A673 (cell line): ENCODE data around the gene PCDHGA4. TPM values are rescaled to one million over a fixed set of nuclear protein-coding genes. Genes with fewer than 3 reads are reported as not detected.

Source experiments
- BruUV-seq: library from RNA; stranded (reverse); fragments of 400-500 nt; replicated peaks from 2 replicates; lab custom pipeline; 2021; lab: Mats Ljungman, UMichigan
- CTCF ChIA-PET: fragments of 300-600 bp; sonication (Branson Sonifier 250); formaldehyde crosslinking; loops from one replicate; lab custom pipeline; 2022; ENCODE audit warnings: antibody characterized with exemption; lab: Charles Lee
- POLR2A ChIA-PET: fragments of 300-600 bp; sonication (Branson Sonifier 250); formaldehyde crosslinking; loops from one replicate; lab custom pipeline; 2022; ENCODE audit warnings: antibody characterized with exemption; ENCODE audit not compliant: low non-redundant PET; lab: Charles Lee
- DNase-seq: peaks from one replicate; pipeline ENCODE4 v3.0.0-alpha.2; 2015; ENCODE audit warnings: low spot score
- H3K27ac ChIP-seq: fragments of 200-600 bp; sonication (generic); 2 replicates; pipeline ENCODE4 v1.5.1; 2016; ENCODE audit warnings: mixed run types, low read depth, mild to moderate bottlenecking, mixed read lengths, antibody characterized with exemption, low read length; ENCODE audit not compliant: poor library complexity, severe bottlenecking
- H3K27me3 ChIP-seq: fragments of 200-600 bp; sonication (generic); replicated peaks from 2 replicates; pipeline ENCODE4 v1.6.1; 2017; ENCODE audit warnings: mixed run types, low read depth, mild to moderate bottlenecking, mixed read lengths, antibody characterized with exemption, low read length; ENCODE audit not compliant: insufficient read depth, poor library complexity
- H3K36me3 ChIP-seq: fragments of 200-600 bp; sonication (generic); 2 replicates; pipeline ENCODE4 v1.6.1; 2016; ENCODE audit warnings: mixed run types, mild to moderate bottlenecking, mixed read lengths, antibody characterized with exemption, low read length; ENCODE audit not compliant: insufficient read depth, poor library complexity, severe bottlenecking
- H3K4me1 ChIP-seq: fragments of 200-600 bp; sonication (generic); 2 replicates; pipeline ENCODE4 v1.6.1; 2017; ENCODE audit warnings: mixed run types, mild to moderate bottlenecking, mixed read lengths, antibody characterized with exemption, low read length; ENCODE audit not compliant: insufficient read depth, poor library complexity, severe bottlenecking
- H3K4me3 ChIP-seq: fragments of 200-600 bp; sonication (generic); 2 replicates; pipeline ENCODE4 v1.5.1; 2016; ENCODE audit warnings: low read depth, mixed run types, mild to moderate bottlenecking, mixed read lengths, low read length; ENCODE audit not compliant: poor library complexity, severe bottlenecking
- H3K9me3 ChIP-seq: fragments of 200-600 bp; sonication (generic); 2 replicates; pipeline ENCODE4 v1.6.1; 2016; ENCODE audit warnings: mixed run types, low read depth, mild to moderate bottlenecking, mixed read lengths, antibody characterized with exemption, low read length; ENCODE audit not compliant: poor library complexity, severe bottlenecking
- EZH2 ChIP-seq: fragments of 200-600 bp; sonication (generic); IDR thresholded peaks from 2 replicates; pipeline ENCODE4 v1.6.1; 2017; ENCODE audit warnings: borderline replicate concordance, low read depth, mild to moderate bottlenecking, mixed read lengths, antibody characterized with exemption, low read length; ENCODE audit not compliant: poor library complexity, severe bottlenecking
- intact Hi-C: fragments of 100-400 bp; cut with micrococcal nuclease; formaldehyde crosslinking; loops from one replicate; pipeline ENCODE4 v1.10.0; 2022; ENCODE audit not compliant: unreplicated experiment
- total RNA-seq: library from RNA; stranded (reverse); gene quantifications from 2 replicates; pipeline ENCODE4 v1.2.3, GENCODE V29; 2021
- TF ChIP-seq, protein P1 (sequence below): fragments of 300-800, 200-600 bp; sonication (generic); conservative IDR thresholded peaks from 2 replicates; pipeline ENCODE4 v1.5.1; 2017; ENCODE audit warnings: low read depth, mild to moderate bottlenecking, antibody characterized with exemption, low read length, moderate library complexity, mixed read lengths

The PCDHGA4 gene
- total RNA-seq, 1 experiment from 2014 or later, result 3.5 TPM

GRCh38 chr5:141403387-141403786, 48.6 kb downstream of the PCDHGA4 start:
- Histone ChIP-seq H3K4me3 (no peak overlapping the region), H3K27ac (no peak overlapping the region), H3K4me1 (no peaks in the 10 kb centered on the region), H3K9me3 (peaks cover 83% of the 10 kb centered on the region), H3K36me3 (peaks cover 45% of the 10 kb centered on the region), H3K27me3 (no peaks in the 10 kb centered on the region)
- ChIA-PET POLR2A (no interaction called here), CTCF (no interaction called here)
- TF ChIP-seq, protein P1, sequence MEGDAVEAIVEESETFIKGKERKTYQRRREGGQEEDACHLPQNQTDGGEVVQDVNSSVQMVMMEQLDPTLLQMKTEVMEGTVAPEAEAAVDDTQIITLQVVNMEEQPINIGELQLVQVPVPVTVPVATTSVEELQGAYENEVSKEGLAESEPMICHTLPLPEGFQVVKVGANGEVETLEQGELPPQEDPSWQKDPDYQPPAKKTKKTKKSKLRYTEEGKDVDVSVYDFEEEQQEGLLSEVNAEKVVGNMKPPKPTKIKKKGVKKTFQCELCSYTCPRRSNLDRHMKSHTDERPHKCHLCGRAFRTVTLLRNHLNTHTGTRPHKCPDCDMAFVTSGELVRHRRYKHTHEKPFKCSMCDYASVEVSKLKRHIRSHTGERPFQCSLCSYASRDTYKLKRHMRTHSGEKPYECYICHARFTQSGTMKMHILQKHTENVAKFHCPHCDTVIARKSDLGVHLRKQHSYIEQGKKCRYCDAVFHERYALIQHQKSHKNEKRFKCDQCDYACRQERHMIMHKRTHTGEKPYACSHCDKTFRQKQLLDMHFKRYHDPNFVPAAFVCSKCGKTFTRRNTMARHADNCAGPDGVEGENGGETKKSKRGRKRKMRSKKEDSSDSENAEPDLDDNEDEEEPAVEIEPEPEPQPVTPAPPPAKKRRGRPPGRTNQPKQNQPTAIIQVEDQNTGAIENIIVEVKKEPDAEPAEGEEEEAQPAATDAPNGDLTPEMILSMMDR, result no peak
- no peak for TF ChIP-seq EZH2
- no TSS peak for BruUV-seq
- no peak for DNase-seq
- intact Hi-C loops, result no loop called here

Other genes starting within 250 kb of the PCDHGA4 start
- 2.4 and 2.7 TPM in 2 replicates for gene PCDHB4, start 233.2 kb upstream of the PCDHGA4 start, total RNA-seq
- 21.0 and 23.6 TPM in 2 replicates for gene PCDHB5, start 219.8 kb upstream of the PCDHGA4 start, total RNA-seq
- 7.3 and 9.1 TPM in 2 replicates for gene PCDHB6, start 205.0 kb upstream of the PCDHGA4 start, total RNA-seq
- gene PCDHB7, start 182.4 kb upstream of the PCDHGA4 start, total RNA-seq, result 2.0 and 2.3 TPM in 2 replicates
- 7.7 and 8.5 TPM in 2 replicates for gene PCDHB8, start 177.2 kb upstream of the PCDHGA4 start, total RNA-seq
- 11.3 and 12.8 TPM in 2 replicates for gene PCDHB16, start 172.6 kb upstream of the PCDHGA4 start, total RNA-seq
- gene PCDHB9, start 167.9 kb upstream of the PCDHGA4 start, total RNA-seq, result 5.6 and 7.9 TPM in 2 replicates
- 2.7 and 2.8 TPM in 2 replicates for gene PCDHB10, start 162.7 kb upstream of the PCDHGA4 start, total RNA-seq
- 14.2 and 15.3 TPM in 2 replicates for gene PCDHB11, start 155.4 kb upstream of the PCDHGA4 start, total RNA-seq
- 5.1 and 6.7 TPM in 2 replicates for gene PCDHB12, start 146.3 kb upstream of the PCDHGA4 start, total RNA-seq
- 1.8 and 2.5 TPM in 2 replicates for gene PCDHB13, start 141.1 kb upstream of the PCDHGA4 start, total RNA-seq
- gene PCDHB14, start 131.7 kb upstream of the PCDHGA4 start, total RNA-seq, result 6.9 and 7.4 TPM in 2 replicates
- gene PCDHB15, start 109.6 kb upstream of the PCDHGA4 start, total RNA-seq, result 1.2 and 2.3 TPM in 2 replicates
- 0.88 and 1.0 TPM in 2 replicates for gene SLC25A2, start 51.0 kb upstream of the PCDHGA4 start, total RNA-seq
- gene TAF7, start 34.2 kb upstream of the PCDHGA4 start, total RNA-seq, result 73.4 and 78.3 TPM in 2 replicates
- gene PCDHGA1, start 24.5 kb upstream of the PCDHGA4 start, total RNA-seq, result 2.2 and 2.3 TPM in 2 replicates
- gene PCDHGA2, start 16.3 kb upstream of the PCDHGA4 start, total RNA-seq, result 1.5 and 1.8 TPM in 2 replicates
- gene PCDHGA3, start 11.2 kb upstream of the PCDHGA4 start, total RNA-seq, result 0.85 and 0.97 TPM in 2 replicates
- gene PCDHGB1, start 4.9 kb upstream of the PCDHGA4 start, total RNA-seq, result 7.6 TPM in 2 replicates
- gene PCDHGB2, start 5.0 kb downstream of the PCDHGA4 start, total RNA-seq, result 6.2 and 6.5 TPM in 2 replicates
- 2.4 and 2.6 TPM in 2 replicates for gene PCDHGA5, start 9.1 kb downstream of the PCDHGA4 start, total RNA-seq
- gene PCDHGB3, start 15.2 kb downstream of the PCDHGA4 start, total RNA-seq, result 3.3 and 3.4 TPM in 2 replicates
- gene PCDHGA6, start 18.9 kb downstream of the PCDHGA4 start, total RNA-seq, result 20.2 and 21.6 TPM in 2 replicates
- 9.6 and 10.9 TPM in 2 replicates for gene PCDHGA7, start 27.7 kb downstream of the PCDHGA4 start, total RNA-seq
- gene PCDHGB4, start 32.7 kb downstream of the PCDHGA4 start, total RNA-seq, result 2.5 and 3.3 TPM in 2 replicates
- gene PCDHGA8, start 37.6 kb downstream of the PCDHGA4 start, total RNA-seq, result 2.2 and 2.6 TPM in 2 replicates
- 43.3 and 45.0 TPM in 2 replicates for gene PCDHGB5, start 42.9 kb downstream of the PCDHGA4 start, total RNA-seq
- 5.0 and 6.6 TPM in 2 replicates for gene PCDHGA9, start 47.8 kb downstream of the PCDHGA4 start, total RNA-seq
- 4.5 and 4.6 TPM in 2 replicates for gene PCDHGB6, start 53.0 kb downstream of the PCDHGA4 start, total RNA-seq
- 3.6 TPM in 2 replicates for gene PCDHGA10, start 58.0 kb downstream of the PCDHGA4 start, total RNA-seq
- gene PCDHGB7, start 62.7 kb downstream of the PCDHGA4 start, total RNA-seq, result 3.7 and 4.0 TPM in 2 replicates
- 34.9 and 35.5 TPM in 2 replicates for gene PCDHGA11, start 66.0 kb downstream of the PCDHGA4 start, total RNA-seq
- 3.5 and 3.6 TPM in 2 replicates for gene PCDHGA12, start 75.5 kb downstream of the PCDHGA4 start, total RNA-seq
- gene PCDHGC3, start 120.9 kb downstream of the PCDHGA4 start, total RNA-seq, result 103 and 112 TPM in 2 replicates
- 3.6 and 3.8 TPM in 2 replicates for gene PCDHGC4, start 130.0 kb downstream of the PCDHGA4 start, total RNA-seq
- gene PCDHGC5, start 134.1 kb downstream of the PCDHGA4 start, total RNA-seq, result 3.4 and 3.6 TPM in 2 replicates